Common myeloid progenitor, CD34-positive (primary cell): ENCODE results near the gene TK2.

Source experiments
- CTCF ChIA-PET: fragments of 350-600 bp; sonication (Branson Sonifier 250); formaldehyde crosslinking; loops from one replicate; lab custom pipeline; 2021; ENCODE audit warnings: antibody characterized with exemption; lab: Charles Lee
- POLR2A ChIA-PET: fragments of 350-600 bp; sonication (Branson Sonifier 250); formaldehyde crosslinking; loops from one replicate; lab custom pipeline; 2021; ENCODE audit warnings: antibody characterized with exemption; lab: Charles Lee
- DNase-seq, 3 donors: peaks; one replicate each; pipeline versions ENCODE4 v3.0.0 to v3.0.0-alpha.2; 2013
- H3K27ac ChIP-seq, 2 experiments: 1 replicate in 1 of 2; 2 replicates in 1 of 2; pipeline ENCODE4 v1.7.0; 2013; ENCODE audit warnings: inconsistent platforms in 2 of 2, low read length in 2 of 2, mild to moderate bottlenecking in 2 of 2, low read depth in 1 of 2, moderate library complexity in 1 of 2; ENCODE audit not compliant: severe bottlenecking in 2 of 2, insufficient read depth in 1 of 2, poor library complexity in 1 of 2
- H3K27me3 ChIP-seq, 5 experiments: replicated peaks in 2 of 5; 1 replicate in 3 of 5; 2 replicates in 2 of 5; pipeline versions ENCODE4 v1.6.1 to v1.7.0; 2013; ENCODE audit warnings: low read length in 4 of 5, mild to moderate bottlenecking in 2 of 5, moderate library complexity in 2 of 5, inconsistent platforms in 1 of 5; ENCODE audit not compliant: insufficient read depth in 5 of 5, control insufficient read depth in 4 of 5
- H3K36me3 ChIP-seq, 4 experiments: 1 replicate in 2 of 4; 2 replicates in 2 of 4; pipeline versions ENCODE4 v1.6.1 to v1.7.0; 2013; ENCODE audit warnings: low read length in 3 of 4, control low read depth in 1 of 4, mild to moderate bottlenecking in 1 of 4; ENCODE audit not compliant: control insufficient read depth in 4 of 4, insufficient read depth in 4 of 4
- H3K4me1 ChIP-seq, 4 experiments: 1 replicate in 3 of 4; 2 replicates in 1 of 4; pipeline versions ENCODE4 v1.6.1 to v1.7.1; 2013; ENCODE audit warnings: low read length in 3 of 4, mild to moderate bottlenecking in 3 of 4, control low read depth in 1 of 4, inconsistent platforms in 1 of 4, moderate library complexity in 1 of 4; ENCODE audit not compliant: control insufficient read depth in 4 of 4, insufficient read depth in 4 of 4; ENCODE audit errors: control extremely low read depth in 1 of 4
- H3K4me3 ChIP-seq, 7 experiments: 1 replicate in 4 of 7; 2 replicates in 3 of 7; pipeline versions ENCODE4 v1.5.1 to v1.7.0; 2013; ENCODE audit warnings: mild to moderate bottlenecking in 7 of 7, low read length in 6 of 7, moderate library complexity in 6 of 7, inconsistent platforms in 2 of 7, low read depth in 2 of 7, control low read depth in 1 of 7; ENCODE audit not compliant: insufficient read depth in 4 of 7, control insufficient read depth in 1 of 7; ENCODE audit errors: extremely low read depth in 1 of 7
- H3K9me3 ChIP-seq, 5 experiments: 1 replicate in 4 of 5; 2 replicates in 1 of 5; pipeline versions ENCODE4 v1.6.1 to v1.7.1; 2013; ENCODE audit warnings: low read length in 4 of 5, mild to moderate bottlenecking in 2 of 5, inconsistent platforms in 1 of 5, low read depth in 1 of 5, moderate library complexity in 1 of 5; ENCODE audit not compliant: control insufficient read depth in 4 of 5, insufficient read depth in 2 of 5; ENCODE audit errors: control extremely low read depth in 1 of 5
- WGBS: methylation state at CpG from one replicate; pipeline ENCODE4 v1.1.5; 2013; ENCODE audit not compliant: insufficient coverage; 5-methylcytosine and 5-hydroxymethylcytosine counted together

TK2 gene

DNA sequence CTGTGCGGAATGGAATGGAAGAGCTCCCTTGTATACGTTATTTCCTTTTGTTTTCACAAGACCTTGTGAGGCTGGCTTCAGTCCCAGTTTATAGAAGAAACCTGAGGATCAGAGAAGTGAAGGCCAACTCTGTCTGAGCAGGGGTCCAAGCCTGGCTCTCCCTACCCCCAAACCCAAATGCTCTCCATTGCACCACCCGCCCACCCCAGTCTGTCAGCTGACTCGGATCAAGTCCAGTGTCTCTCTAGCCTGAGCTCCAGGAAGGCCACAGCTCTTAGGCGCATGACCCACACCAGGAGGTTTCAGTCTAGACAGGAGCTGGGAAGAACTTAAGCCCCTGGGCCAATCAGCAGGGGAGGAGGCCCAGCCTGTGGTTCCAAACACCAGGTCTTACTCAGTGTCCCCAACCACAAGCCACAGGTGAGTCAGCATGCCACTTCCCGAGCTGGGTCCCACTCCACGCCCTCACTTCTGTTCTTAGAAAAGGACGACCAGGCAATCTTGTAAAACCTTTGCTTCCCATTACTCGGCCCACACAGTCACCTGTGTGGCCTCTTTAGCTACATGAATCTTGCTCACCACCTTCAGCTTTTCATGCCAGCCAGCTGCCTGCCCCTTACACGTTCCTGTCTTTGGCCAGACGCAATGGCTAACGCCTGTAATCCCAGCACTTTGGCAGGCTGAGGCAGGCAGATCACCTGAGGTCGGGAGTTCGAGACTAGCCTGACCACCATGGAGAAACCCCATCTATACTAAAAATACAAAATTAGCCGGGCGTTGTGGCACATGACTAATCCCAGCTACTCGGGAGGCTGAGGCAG, 27.8 kb downstream of the TK2 start:
- peak; percentile 87 to 96 (median 94) for DNase-seq
- Histone ChIP-seq H3K4me3 (peak overlapping the region in 4 of 7 experiments; percentile 2 to 41 (median 31)), H3K36me3 (peaks cover 0 to 3% (median 0%) of the 10 kb centered on the region in 4 experiments), H3K4me1 (peaks cover 50 to 96% (median 93%) of the 10 kb centered on the region in 4 experiments), H3K27me3 (no peaks in the 10 kb centered on the region), H3K9me3 (no peaks in the 10 kb centered on the region), H3K27ac (peak overlapping the region in 1 of 2 experiments; percentile 68)
- CTCF ChIA-PET: interaction anchor here (1.1 to 11.7 kb wide), 13 partner anchors 11 to 67 kb away, joined by 3 to 168 read pairs (median 9); partner anchors contain the start of genes CKLF, CMTM2 and TK2
- WGBS: 21% methylated on average over 12 of the region's 17 CpGs
- POLR2A ChIA-PET: interaction anchor here (1.0 to 7.5 kb wide), 4 partner anchors 18 to 64 kb away, joined by 3 to 52 read pairs (median 4); partner anchors contain the start of genes CKLF and TK2

- no peak for DNase-seq
- Histone ChIP-seq H3K27me3 (no peaks in the 10 kb centered on the region), H3K27ac (peak overlapping the region in 1 of 2 experiments; percentile 68), H3K36me3 (no peaks in the 10 kb centered on the region), H3K9me3 (no peaks in the 10 kb centered on the region), H3K4me3 (peak overlapping the region in 3 of 7 experiments; percentile 11 to 47 (median 32)), H3K4me1 (peaks cover 55 to 96% (median 92%) of the 10 kb centered on the region in 4 experiments)
- CTCF ChIA-PET: interaction anchor here (1.0 to 11.7 kb wide), 11 partner anchors 11 to 87 kb away, joined by 3 to 168 read pairs (median 12); partner anchors contain the start of genes CKLF, CMTM2 and TK2
- WGBS: 88% methylated on average over 5 of the region's 5 CpGs
- POLR2A ChIA-PET: interaction anchor here (0.9 to 7.5 kb wide), 3 partner anchors 18 to 83 kb away, joined by 3 to 52 read pairs (median 4); partner anchors contain the start of genes CKLF and TK2
Measured at GRCh38 chr16:66521252-66521713, 28.6 kb downstream of the TK2 start.

- DNase-seq: peak in 2 of 3 donors; percentile 69 to 78
- WGBS: 80% methylated on average over 9 of the region's 14 CpGs
- H3K4me3 ChIP-seq: peak overlapping the region in 3 of 7 experiments; percentile 11 to 47 (median 19)
- peaks cover 52 to 96% (median 92%) of the 10 kb centered on the region in 4 experiments for H3K4me1 ChIP-seq
- H3K36me3 ChIP-seq: no peaks in the 10 kb centered on the region
- POLR2A ChIA-PET: interaction anchor here (0.9 to 7.5 kb wide), 2 partner anchors 30 to 83 kb away, joined by 3 to 52 read pairs; partner anchors contain the start of genes CKLF and TK2
- H3K9me3 ChIP-seq: no peaks in the 10 kb centered on the region
- CTCF ChIA-PET: interaction anchor here (1.0 to 11.7 kb wide), 11 partner anchors 10 to 88 kb away, joined by 3 to 168 read pairs (median 6); partner anchors contain the start of genes CKLF, CMTM2 and TK2
- H3K27ac ChIP-seq: no peak overlapping the region
- H3K27me3 ChIP-seq: no peaks in the 10 kb centered on the region
Measured at GRCh38 chr16:66520406-66521170, 29.3 kb downstream of the TK2 start.

GRCh38 chr16:66519482-66520373, 30.2 kb downstream of the TK2 start:
- CTCF ChIA-PET: interaction anchor here (1.0 to 11.7 kb wide), 7 partner anchors 9 to 89 kb away, joined by 3 to 168 read pairs (median 14); partner anchors contain the start of genes CKLF, CMTM2 and TK2
- peaks cover 44 to 92% (median 90%) of the 10 kb centered on the region in 4 experiments for H3K4me1 ChIP-seq
- H3K4me3 ChIP-seq: peak overlapping the region in 1 of 7 experiments; percentile 4
- no peak for DNase-seq
- H3K27ac ChIP-seq: peak overlapping the region in 1 of 2 experiments; percentile 21
- WGBS: 92% methylated on average over 8 of the region's 11 CpGs
- no peaks in the 10 kb centered on the region for H3K9me3 ChIP-seq
- no peaks in the 10 kb centered on the region for H3K27me3 ChIP-seq
- H3K36me3 ChIP-seq: no peaks in the 10 kb centered on the region
- POLR2A ChIA-PET: interaction anchor here (7.5 kb wide), 1 partner anchor 31 kb away, joined by 52 read pairs; the partner anchor contains the start of genes CKLF and TK2

DNA sequence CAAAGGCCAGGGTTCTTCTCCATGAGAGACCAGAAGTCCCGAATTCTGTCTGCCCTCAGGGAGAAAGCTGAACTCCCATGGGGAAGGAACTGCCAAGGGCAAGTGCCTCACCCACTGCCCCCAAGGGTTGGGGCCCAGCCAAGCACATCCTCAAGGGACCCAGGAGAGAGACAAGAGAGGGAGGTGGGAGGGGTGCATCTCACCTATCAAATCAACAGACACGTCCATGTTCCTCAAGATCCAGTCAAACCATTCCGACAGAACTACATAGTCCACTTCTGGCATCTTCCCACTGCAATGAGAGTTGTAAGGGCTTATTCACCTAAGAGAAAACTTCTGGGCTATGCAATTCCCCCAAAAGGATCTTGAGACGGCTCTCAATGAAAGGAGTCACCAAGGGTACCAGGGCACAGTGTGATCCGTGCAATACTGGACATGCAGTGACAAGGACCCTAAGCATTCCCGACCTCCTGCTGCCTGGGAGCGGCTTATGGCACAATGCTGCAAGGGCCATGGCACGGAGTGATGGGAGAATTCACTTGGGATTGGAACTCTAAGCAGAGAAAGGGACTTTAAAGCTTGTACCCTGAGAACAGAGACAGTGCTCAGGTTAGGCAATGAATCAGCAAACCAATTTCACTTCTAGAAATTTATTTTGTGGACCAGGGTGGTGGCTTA, 32.2 kb downstream of the TK2 start:
- 94% methylated on average over 7 of the region's 8 CpGs for WGBS
- ChIA-PET CTCF (interaction anchor here (0.8 to 11.7 kb wide), 4 partner anchors 8 to 54 kb away, joined by 3 to 168 read pairs (median 4); partner anchors contain the start of genes CKLF and TK2), POLR2A (interaction anchor here (1.1 kb wide), 1 partner anchor 34 kb away, joined by 4 read pairs; no protein-coding TSS in a partner anchor)
- Histone ChIP-seq H3K9me3 (no peaks in the 10 kb centered on the region), H3K4me3 (peak overlapping the region in 3 of 7 experiments; percentile 25 to 50 (median 43)), H3K4me1 (peaks cover 36 to 81% (median 72%) of the 10 kb centered on the region in 4 experiments), H3K36me3 (peaks cover 0 to 9% (median 0%) of the 10 kb centered on the region in 4 experiments), H3K27ac (peak overlapping the region; percentile 83 to 93), H3K27me3 (no peaks in the 10 kb centered on the region)
- DNase-seq: no peak
